ENCODE measurements around the gene LPAR1. TPM values are rescaled to one million over a fixed set of nuclear protein-coding genes. Genes with fewer than 3 reads are reported as not detected.
A peak's percentile ranks its signal among the peaks of the same experiment; 100 is the strongest.

Gene LPAR1
- total and polyA plus RNA-seq, 10 of the 15 experiments (the other 5 are each of a cell fraction or from before 2014, with no cell fraction given) = 3.3 to 12.9 (median 8.4) TPM

GRCh38 chr9:111036429-111036789, 1.9 kb downstream of the LPAR1 start:
- 30% methylated on average over 15 of the region's 15 CpGs for WGBS (ENCODE audit: insufficient coverage, insufficient replicate concordance, low lambda C conversion rate, missing lambda C conversion rate)
- ChIA-PET SMC1A (ENCODE audit: uncharacterized antibody, unreplicated experiment) (interaction anchor here (0.6 to 12.9 kb wide), 68 partner anchors 8 to 586 kb away, joined by 3 to 218 read pairs (median 5); no protein-coding TSS in a partner anchor), RAD21 (ENCODE audit: unreplicated experiment) (interaction anchor here (0.6 to 3.8 kb wide), 63 partner anchors 9 to 987 kb away, joined by 3 to 68 read pairs (median 4); no protein-coding TSS in a partner anchor), CTCF (interaction anchor here (0.7 to 4.4 kb wide), 54 partner anchors 9 to 857 kb away, joined by 3 to 50 read pairs (median 4); no protein-coding TSS in a partner anchor), POLR2A (interaction anchor here (0.7 to 1.5 kb wide), 8 partner anchors 11 to 228 kb away, joined by 3 to 9 read pairs (median 4); no protein-coding TSS in a partner anchor)
- Histone ChIP-seq H3K4me1 (ENCODE audit: control insufficient read depth, insufficient read depth, low read length) (no peaks in the 10 kb centered on the region), H3K9ac (ENCODE audit: control insufficient read depth, insufficient read depth, low read length) (no peak overlapping the region), H3K79me2 (ENCODE audit: control insufficient read depth, insufficient read depth, low read length) (no peaks in the 10 kb centered on the region), H3K9me3 (replicated peaks; ENCODE audit: control insufficient read depth, insufficient read depth, low read length) (no peaks in the 10 kb centered on the region), H3K27ac (ENCODE audit: control insufficient read depth, insufficient read depth) (no peak overlapping the region), H3K27me3 (replicated peaks in 1 of 2; ENCODE audit: control insufficient read depth in 2 of 2, insufficient read depth in 2 of 2, low read length in 1 of 2) (peaks cover 0 to 10% of the 10 kb centered on the region in 2 experiments; a peak in 1 of 4 replicates), H4K20me1 (ENCODE audit: control insufficient read depth, insufficient read depth) (no peaks in the 10 kb centered on the region), H3K4me3 (no peak overlapping the region), H3K4me2 (ENCODE audit: control insufficient read depth, insufficient read depth) (no peak overlapping the region), H2AFZ (ENCODE audit: control insufficient read depth, low read depth, low read length) (no peak overlapping the region), H3K36me3 (ENCODE audit: control insufficient read depth in 2 of 2, insufficient read depth in 2 of 2, low read length in 1 of 2) (no peaks in the 10 kb centered on the region)
- intact Hi-C loops (cut with micrococcal nuclease; ENCODE audit: unreplicated experiment) (loop anchor here (2.0 to 5.0 kb wide), 2 partner anchors 159 to 398 kb away; no protein-coding TSS in a partner anchor), in situ Hi-C loops (cut with MboI) (loop anchor here (5.0 kb wide), 1 partner anchor 261 kb away; no protein-coding TSS in a partner anchor)
- DNase-seq (ENCODE audit: low read depth, low spot score) (no peak), FAIRE-seq (no peak), ATAC-seq (peak; percentile 46)
- BruUV-seq (replicated peaks) = no TSS peak
- TF ChIP-seq USF1 (IDR thresholded peaks at IDR 0.05; ENCODE audit: borderline replicate concordance, extremely low read length, insufficient read depth, low read depth, low read length) = no peak
- TF ChIP-seq ZBTB40 (IDR thresholded peaks at IDR 0.05; ENCODE audit: borderline replicate concordance) = no peak
- TF ChIP-seq CTCF (IDR thresholded peaks at IDR 0.05 in 2 of 3, conservative IDR thresholded peaks at IDR 0.05 in 1 of 3; ENCODE audit: control insufficient read depth in 2 of 3, extremely low read depth in 1 of 3, insufficient read depth in 1 of 3, low read depth in 3 of 3, low read length in 3 of 3) = peak; percentile 45 to 69 (median 64)
- TF ChIP-seq SP1 (IDR thresholded peaks at IDR 0.05; ENCODE audit: low read depth, low read length) = no peak
- no peak for TF ChIP-seq TCF12 (IDR thresholded peaks at IDR 0.05; ENCODE audit: low read depth, low read length)
- TF ChIP-seq TCF7 (IDR thresholded peaks at IDR 0.05; ENCODE audit: borderline replicate concordance) = no peak
- TF ChIP-seq RAD21 (IDR thresholded peaks at IDR 0.05; ENCODE audit: insufficient read depth, low read depth, low read length) = peak; percentile 58
- TF ChIP-seq MEF2A (IDR thresholded peaks at IDR 0.05; ENCODE audit: insufficient read depth, low read depth, low read length) = no peak
- no peak for TF ChIP-seq EGR1 (IDR thresholded peaks at IDR 0.05; ENCODE audit: borderline replicate concordance in 1 of 2, low read depth in 2 of 2, low read length in 2 of 2)
- TF ChIP-seq RBBP5 (conservative IDR thresholded peaks at IDR 0.05) = no peak
- TF ChIP-seq WRNIP1 (IDR thresholded peaks at IDR 0.05; ENCODE audit: borderline replicate concordance, low read depth, low read length) = no peak
- TF ChIP-seq ZZZ3 (IDR thresholded peaks at IDR 0.05; ENCODE audit: control insufficient read depth, insufficient read length, low read depth) = no peak
- TF ChIP-seq NFYA (IDR thresholded peaks at IDR 0.05; ENCODE audit: borderline replicate concordance, low read depth, low read length) = no peak
- no peak for TF ChIP-seq NKRF (conservative IDR thresholded peaks at IDR 0.05)

Data from GM12878 (cell line).